Activated CD4-positive, alpha-beta T cell treated with anti-CD3 and anti-CD28 coated beads, Interleukin-2, amount 10 ng/mL, durations not matched to agents 24 days and 14 days (primary cell): Measurements from ENCODE around the gene NUAK2. TPM values are rescaled to one million over a fixed set of nuclear protein-coding genes. Genes with fewer than 3 reads are reported as not detected.
"Not testable (repeated sequence)": the region's sequence is repeated elsewhere in the genome, so short reads cannot be mapped to it uniquely, and the experiment has no call there.

Experiments
- DNase-seq: peaks from one replicate; pipeline ENCODE4 v3.0.0; 2022
- H3K27ac Mint-ChIP-seq: one replicate; pipeline ENCODE4 v1.8.0; 2022; ENCODE audit warnings: mild to moderate bottlenecking, mixed read lengths
- H3K27me3 Mint-ChIP-seq: one replicate; pipeline ENCODE4 v1.8.0; 2022; ENCODE audit warnings: mixed read lengths
- H3K36me3 Mint-ChIP-seq: one replicate; pipeline ENCODE4 v1.8.0; 2022; ENCODE audit warnings: low read depth, mild to moderate bottlenecking, mixed read lengths
- H3K4me1 Mint-ChIP-seq: one replicate; pipeline ENCODE4 v1.8.0; 2021; ENCODE audit warnings: mixed read lengths
- H3K4me3 Mint-ChIP-seq: one replicate; pipeline ENCODE4 v1.8.0; 2022; ENCODE audit warnings: mild to moderate bottlenecking, moderate library complexity, mixed read lengths
- H3K9me3 Mint-ChIP-seq: one replicate; pipeline ENCODE4 v1.8.0; 2021; ENCODE audit warnings: mixed read lengths
- intact Hi-C: fragments of 100-400 bp; cut with micrococcal nuclease; formaldehyde crosslinking; loops from one replicate; pipeline ENCODE4 v1.15.1; 2023
- total RNA-seq: library from RNA; stranded (reverse); gene quantifications from 2 replicates; pipeline ENCODE4 v1.2.3, GENCODE V29; 2022

The NUAK2 gene
- 0.80 and 1.0 TPM in 2 replicates for total RNA-seq

DNA sequence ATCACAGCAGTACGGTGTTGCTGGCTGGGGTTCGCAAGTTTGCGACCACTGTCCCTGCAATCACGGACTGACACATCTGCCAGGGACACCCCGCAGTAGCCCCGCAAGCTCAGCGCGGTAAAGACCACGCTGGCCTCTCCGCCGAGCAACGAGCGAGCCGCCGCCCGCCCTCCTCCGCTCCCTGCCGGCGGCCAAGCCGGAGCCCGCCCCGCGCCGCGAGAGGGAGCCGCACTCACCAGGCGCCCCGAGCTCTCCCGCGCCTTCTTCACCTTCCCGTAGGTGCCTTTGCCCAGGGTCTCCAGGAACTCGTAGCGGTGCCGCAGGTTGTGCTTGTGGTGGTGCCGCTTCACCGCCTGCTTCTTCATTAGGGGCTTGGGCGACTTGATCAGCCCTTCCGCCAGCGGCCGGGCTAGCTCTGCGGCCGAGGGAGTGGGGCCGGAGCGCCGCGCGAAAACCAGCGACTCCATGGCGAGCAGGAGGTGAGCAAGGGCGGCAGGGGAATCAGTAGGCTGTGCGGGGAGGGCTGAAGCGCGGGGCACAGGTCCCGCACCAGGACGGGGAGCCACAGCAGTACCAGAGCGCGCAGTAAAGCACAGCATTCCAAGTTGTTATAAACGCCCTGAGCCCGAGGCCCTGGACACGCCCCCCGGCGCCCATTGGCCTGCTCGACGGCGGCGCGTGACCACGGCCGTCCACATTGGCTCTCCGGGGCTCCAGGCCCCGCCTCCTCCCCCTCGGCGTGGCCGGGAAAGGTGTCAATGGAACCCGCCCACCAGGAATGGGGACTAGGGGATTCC lies at the start of gene NUAK2:
TSS of gene NUAK2 (minus strand) at position 584 of the 797 bp plus-strand sequence. CDS start at position 467, 117 bp downstream.
- Mint-ChIP-seq H3K4me1 (peaks cover 57% of the 10 kb centered on the region), H3K9me3 (no peaks in the 10 kb centered on the region), H3K4me3 (peak within 1 kb of the TSS; percentile 88), H3K27me3 (peaks cover 6% of the 10 kb centered on the region), H3K27ac (peak within 1 kb of the TSS; percentile 86), H3K36me3 (peaks cover 2% of the 10 kb centered on the region)
- intact Hi-C loops = loop anchor here (1.0 kb wide), 3 partner anchors 8 to 37 kb away; no protein-coding TSS in a partner anchor
- peak; percentile 95 for DNase-seq

DNA sequence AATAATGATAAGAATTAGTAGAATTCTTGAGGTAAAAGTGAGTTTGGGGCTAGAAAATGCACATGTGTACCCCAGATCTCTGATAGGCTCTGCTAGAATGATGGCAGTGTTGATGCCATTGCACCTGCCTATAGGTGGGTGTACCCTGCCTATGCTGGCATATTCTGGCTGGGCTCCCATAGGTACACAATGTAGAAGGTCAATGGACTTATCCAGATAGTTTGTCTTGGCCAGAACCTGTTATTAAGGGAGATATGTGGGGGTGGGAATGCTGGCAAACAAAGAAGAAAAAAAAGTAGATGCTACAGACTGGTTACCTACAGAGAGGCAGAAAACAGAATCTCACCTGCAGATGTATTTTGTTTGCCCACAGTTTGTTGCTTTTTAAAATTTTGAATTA lies 49.2 kb upstream of the NUAK2 start:
- DNase-seq = no peak
- intact Hi-C loops = no loop called here
- Mint-ChIP-seq H3K27me3 (peaks cover 31% of the 10 kb centered on the region), H3K27ac (no peak overlapping the region), H3K9me3 (no peaks in the 10 kb centered on the region), H3K4me1 (peaks cover 11% of the 10 kb centered on the region), H3K36me3 (no peaks in the 10 kb centered on the region), H3K4me3 (no peak overlapping the region)

DNA sequence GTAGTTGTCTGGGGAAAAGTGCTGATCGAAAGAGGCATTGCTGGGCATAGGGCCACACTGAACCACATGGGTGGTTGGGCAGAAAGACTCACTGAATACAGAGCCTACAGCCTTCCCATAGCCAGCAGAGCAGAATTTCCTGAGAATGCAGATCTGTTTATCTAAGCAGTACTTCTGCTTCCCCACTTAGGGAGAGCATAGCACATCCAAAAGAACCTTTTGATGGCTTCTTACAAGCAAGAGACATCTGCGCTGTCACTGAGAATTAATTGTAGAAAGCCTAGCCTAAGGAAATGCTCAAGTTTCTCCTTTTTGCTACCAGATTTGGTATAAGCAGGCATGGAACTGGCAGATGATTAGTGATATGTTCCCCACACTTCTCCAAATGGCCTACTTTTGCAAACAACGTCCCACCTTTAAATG lies 48.2 kb upstream of the NUAK2 start:
- Mint-ChIP-seq H3K9me3 (no peaks in the 10 kb centered on the region), H3K27me3 (peaks cover 32% of the 10 kb centered on the region), H3K36me3 (no peaks in the 10 kb centered on the region), H3K27ac (no peak overlapping the region), H3K4me1 (peaks cover 11% of the 10 kb centered on the region), H3K4me3 (no peak overlapping the region)
- no peak for DNase-seq
- intact Hi-C loops = no loop called here

DNA sequence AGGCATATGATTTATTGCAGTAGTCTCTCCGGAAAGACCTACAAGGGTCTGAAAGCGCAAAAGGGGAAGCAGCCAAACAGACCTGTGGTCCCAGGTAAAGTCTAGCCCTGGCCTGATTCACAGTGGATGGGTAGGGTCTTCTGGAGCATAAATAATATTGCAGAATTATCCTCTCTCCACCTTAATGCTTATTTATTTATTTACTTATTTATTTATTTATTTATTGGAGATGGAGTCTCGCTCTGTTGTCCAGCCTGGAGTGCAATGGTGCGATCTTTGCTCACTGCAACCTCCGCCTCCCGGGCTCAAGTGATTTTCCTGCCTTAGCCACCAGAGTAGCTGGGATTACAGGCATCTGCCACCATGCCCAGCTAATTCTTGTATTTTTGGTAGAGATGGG lies 46.9 kb upstream of the NUAK2 start:
- Mint-ChIP-seq H3K4me3 (no peak overlapping the region), H3K36me3 (no peaks in the 10 kb centered on the region), H3K27ac (no peak overlapping the region), H3K27me3 (peaks cover 26% of the 10 kb centered on the region), H3K9me3 (no peaks in the 10 kb centered on the region), H3K4me1 (no peaks in the 10 kb centered on the region)
- intact Hi-C loops = no loop called here
- no peak for DNase-seq

DNA sequence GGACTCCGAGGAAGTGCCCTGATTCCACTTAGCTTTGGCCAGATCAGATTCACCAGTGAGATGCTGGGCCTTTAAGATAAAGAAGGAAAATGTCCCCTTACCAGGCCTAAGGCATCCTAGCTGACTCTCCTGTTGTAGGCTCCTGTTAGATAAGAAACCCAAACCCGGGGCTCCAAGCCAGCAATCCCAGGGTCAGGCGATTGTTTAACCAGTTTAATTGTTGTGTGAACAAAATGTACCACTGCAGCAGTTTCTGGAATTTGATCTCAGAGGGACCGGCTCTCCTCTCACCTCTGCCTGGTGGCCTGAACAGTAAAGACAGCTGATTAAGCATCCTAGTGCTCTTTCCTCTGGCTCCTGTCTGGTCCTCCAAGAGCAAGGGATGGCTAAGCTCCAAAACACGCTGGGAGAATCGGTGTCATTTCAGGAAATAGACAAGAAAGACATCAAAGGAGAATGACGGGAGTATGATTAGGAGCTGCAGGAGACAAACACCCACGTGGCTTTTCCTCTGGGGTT lies 44.5 kb upstream of the NUAK2 start:
- intact Hi-C loops = no loop called here
- Mint-ChIP-seq H3K27me3 (peaks cover 24% of the 10 kb centered on the region), H3K27ac (no peak overlapping the region), H3K36me3 (no peaks in the 10 kb centered on the region), H3K4me1 (no peaks in the 10 kb centered on the region), H3K4me3 (no peak overlapping the region), H3K9me3 (no peaks in the 10 kb centered on the region)
- DNase-seq = no peak

DNA sequence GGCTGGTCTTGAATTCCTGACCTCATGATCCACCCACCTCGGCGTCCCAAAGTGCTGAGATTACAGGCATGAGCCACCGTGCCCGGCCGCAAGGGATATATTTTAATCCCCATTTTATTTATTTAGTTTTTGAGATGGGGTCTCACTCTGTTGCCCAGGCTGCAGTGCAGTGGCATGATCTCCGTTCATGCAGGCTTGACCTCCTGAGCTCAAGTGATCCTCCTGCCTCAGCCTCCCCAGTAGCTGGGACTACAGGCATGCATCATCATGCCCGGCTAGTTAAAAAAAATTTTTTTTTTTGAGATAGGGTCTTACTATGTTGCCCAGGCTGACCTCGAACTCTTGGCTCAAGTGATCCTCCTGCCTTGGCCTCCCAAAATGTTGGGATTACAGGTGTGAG lies 43.5 kb upstream of the NUAK2 start:
- H3K36me3 Mint-ChIP-seq, intact Hi-C loops, DNase-seq, H3K4me3 Mint-ChIP-seq, H3K9me3 Mint-ChIP-seq, H3K4me1 Mint-ChIP-seq, H3K27ac Mint-ChIP-seq: not testable (repeated sequence)
- H3K27me3 Mint-ChIP-seq = peaks cover 23% of the 10 kb centered on the region

DNA sequence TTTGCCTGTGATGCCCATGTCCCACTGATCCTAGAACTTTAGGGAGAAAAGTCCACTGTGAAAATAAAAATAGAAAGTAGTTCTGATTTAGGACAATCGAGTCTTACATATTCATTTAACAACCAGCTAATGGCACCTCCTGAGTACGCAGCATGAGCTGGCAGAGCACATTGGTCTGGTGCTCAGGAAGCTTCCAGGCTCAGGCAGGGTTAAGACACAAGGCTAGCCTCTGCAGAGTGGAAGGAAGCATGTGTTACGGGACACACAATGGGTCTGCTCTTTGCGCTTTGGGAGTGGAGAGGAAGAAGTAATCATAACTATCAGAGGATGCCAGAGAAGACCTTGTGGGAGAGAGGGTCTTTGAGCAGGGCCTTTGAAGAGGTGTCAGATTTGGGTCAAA lies 39.3 kb upstream of the NUAK2 start:
- peaks cover 38% of the 10 kb centered on the region for H3K27me3 Mint-ChIP-seq
- no peaks in the 10 kb centered on the region for H3K9me3 Mint-ChIP-seq
- H3K4me1 Mint-ChIP-seq = no peaks in the 10 kb centered on the region
- H3K27ac Mint-ChIP-seq = no peak overlapping the region
- H3K4me3 Mint-ChIP-seq = no peak overlapping the region
- intact Hi-C loops = no loop called here
- H3K36me3 Mint-ChIP-seq = no peaks in the 10 kb centered on the region
- no peak for DNase-seq

DNA sequence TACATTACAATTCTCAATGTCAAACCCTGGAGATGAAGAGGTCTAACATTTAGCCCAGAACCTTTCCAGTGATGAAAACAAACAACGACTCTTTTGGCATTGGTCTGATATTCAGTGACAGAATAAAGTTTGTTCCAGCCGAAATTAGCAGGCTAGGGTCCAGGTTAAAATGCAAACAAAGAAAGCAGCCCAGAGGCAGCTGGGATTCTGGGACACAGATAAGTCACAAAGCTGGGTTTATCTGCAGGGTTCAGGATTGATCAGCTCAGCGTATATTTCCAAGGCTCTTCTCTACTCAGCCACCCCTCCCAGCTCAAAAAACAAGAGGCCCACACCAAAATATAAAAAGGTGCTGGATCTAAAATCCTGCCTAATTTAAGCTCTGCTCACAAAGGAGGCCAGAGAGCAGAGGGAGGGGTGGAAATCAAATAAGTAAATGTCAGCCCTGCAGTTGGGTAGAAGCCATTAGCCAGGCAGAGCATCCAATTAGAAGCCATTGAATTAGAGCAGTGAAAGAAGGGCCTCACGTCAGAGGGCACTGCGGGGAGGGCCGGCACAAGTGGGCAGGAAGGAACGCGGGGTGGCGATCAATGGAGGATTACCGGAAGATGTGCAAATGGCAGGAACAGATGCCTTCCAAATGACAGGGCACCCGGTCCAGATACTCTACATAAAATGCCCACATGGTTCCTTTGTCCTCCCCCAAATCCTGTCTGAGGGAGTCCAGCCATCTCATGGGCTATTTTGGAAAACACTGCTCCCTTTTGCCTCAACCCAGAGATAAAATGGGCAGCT lies 38.4 kb upstream of the NUAK2 start:
- no peak overlapping the region for H3K4me3 Mint-ChIP-seq
- intact Hi-C loops = no loop called here
- H3K27ac Mint-ChIP-seq = no peak overlapping the region

DNA sequence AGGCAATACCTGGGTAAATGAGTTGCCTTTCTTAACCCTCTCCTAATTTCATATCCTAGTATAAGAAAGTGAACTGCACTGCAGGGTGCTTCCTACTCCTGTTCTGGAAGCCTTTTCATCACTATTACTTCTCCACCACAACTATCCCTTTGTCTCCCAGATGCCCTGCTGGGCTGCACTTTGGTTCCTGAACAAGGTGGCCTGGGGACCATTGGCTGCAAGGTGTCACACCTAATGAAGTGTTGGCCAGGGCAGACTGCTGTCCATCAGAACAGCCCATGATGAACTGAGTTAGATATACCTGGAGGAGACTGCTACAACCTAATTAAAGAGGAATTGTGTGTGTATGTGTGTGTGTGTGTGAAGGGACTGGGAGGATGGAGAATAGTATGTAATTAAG lies 37.0 kb upstream of the NUAK2 start:
- H3K27ac Mint-ChIP-seq = no peak overlapping the region
- H3K36me3 Mint-ChIP-seq = no peaks in the 10 kb centered on the region
- H3K4me1 Mint-ChIP-seq = no peaks in the 10 kb centered on the region
- no peak overlapping the region for H3K4me3 Mint-ChIP-seq
- DNase-seq = no peak
- intact Hi-C loops = no loop called here
- H3K27me3 Mint-ChIP-seq = peaks cover 36% of the 10 kb centered on the region
- no peaks in the 10 kb centered on the region for H3K9me3 Mint-ChIP-seq

More for the DNA sequence above, 38.4 kb upstream of the NUAK2 start:
- Mint-ChIP-seq H3K4me1 (no peaks in the 10 kb centered on the region), H3K27me3 (peaks cover 35% of the 10 kb centered on the region), H3K9me3 (no peaks in the 10 kb centered on the region), H3K36me3 (no peaks in the 10 kb centered on the region)
- no peak for DNase-seq

DNA sequence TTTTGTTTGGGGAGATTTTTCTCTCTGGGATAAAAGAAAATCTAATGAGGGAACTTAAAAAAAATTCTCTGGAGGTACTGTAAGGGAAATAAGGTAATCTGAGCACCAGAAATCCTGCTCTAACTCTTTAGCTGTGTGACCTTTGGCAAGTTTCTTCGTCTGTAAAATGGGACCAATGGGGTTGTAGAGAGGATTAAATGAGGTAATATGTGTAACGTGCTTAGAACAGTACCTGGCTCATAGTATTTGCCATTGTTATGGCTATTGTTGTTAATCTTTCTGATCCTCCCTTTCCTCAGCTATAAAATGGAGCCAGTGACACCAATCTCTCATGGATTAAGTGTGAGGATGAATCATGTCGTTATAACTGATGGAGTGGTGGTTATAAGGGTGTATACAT lies 36.0 kb upstream of the NUAK2 start:
- Mint-ChIP-seq H3K27me3 (peaks cover 34% of the 10 kb centered on the region), H3K27ac (no peak overlapping the region), H3K36me3 (no peaks in the 10 kb centered on the region), H3K4me1 (no peaks in the 10 kb centered on the region), H3K9me3 (no peaks in the 10 kb centered on the region), H3K4me3 (no peak overlapping the region)
- intact Hi-C loops = no loop called here
- no peak for DNase-seq

DNA sequence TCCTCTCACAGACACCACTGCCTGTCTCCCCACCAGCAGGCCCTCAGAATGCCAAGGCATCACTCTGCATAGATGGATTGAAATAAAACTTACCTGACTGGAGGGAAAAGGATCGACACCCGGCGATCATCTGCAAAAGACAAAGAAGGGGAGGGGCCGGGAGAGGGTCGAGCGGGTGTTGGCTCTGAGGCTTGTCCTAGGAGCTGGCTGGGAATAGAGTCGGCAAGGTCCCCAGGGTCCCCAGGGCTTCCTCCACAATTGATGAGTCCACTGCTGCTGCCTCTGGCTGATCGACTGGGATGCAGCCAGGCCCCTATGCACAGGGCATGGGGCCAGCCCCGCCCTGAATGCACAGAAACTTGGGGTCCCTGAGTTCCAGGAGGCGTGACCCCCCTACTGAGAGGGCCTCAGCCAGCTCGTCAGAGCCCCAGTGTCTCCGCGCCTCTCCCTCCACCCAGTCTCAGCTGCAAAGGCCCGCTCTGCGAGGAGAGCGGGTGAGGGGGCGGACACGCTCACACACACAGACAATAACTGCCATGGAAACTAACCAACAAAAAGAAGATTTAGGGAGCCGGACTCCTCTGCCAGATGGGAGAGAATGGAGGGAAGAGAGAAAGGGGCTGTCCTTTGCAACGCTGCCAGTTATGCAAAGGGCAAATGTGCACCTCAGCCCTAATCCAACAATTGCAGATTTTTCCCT lies 35.0 kb upstream of the NUAK2 start, which contains the start of gene KLHDC8A:
TSS of gene KLHDC8A (minus strand) at position 483 of the 700 bp plus-strand sequence. CDS start 13,318 bp downstream, outside the sequence.
- no peaks in the 10 kb centered on the region for H3K36me3 Mint-ChIP-seq
- H3K4me3 Mint-ChIP-seq = no peak within 1 kb of the TSS
- intact Hi-C loops = no loop called here
- no peaks in the 10 kb centered on the region for H3K9me3 Mint-ChIP-seq
- no peak for DNase-seq
- no peaks in the 10 kb centered on the region for H3K4me1 Mint-ChIP-seq
- no peak within 1 kb of the TSS for H3K27ac Mint-ChIP-seq
- peaks cover 27% of the 10 kb centered on the region for H3K27me3 Mint-ChIP-seq

DNA sequence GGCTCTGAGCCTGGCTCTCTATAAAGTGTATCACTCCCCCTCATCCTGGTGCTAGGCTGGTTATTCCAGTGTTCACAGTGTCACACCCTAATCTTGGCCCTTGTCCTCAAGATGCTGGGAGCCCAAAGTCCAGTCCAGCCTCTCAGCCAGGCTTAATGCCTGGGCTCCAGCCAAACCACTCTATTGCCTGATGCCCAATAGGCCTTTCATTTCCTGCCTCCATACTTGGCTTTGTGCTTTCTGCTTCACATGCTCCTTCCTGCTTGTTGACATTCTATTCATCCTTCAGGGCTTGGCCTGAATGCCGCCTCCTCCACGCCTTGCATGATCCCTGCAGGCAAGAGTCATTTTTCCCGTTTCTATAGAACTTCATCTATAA lies 33.5 kb upstream of the NUAK2 start:
- intact Hi-C loops = loop anchor here (2.0 kb wide), 1 partner anchor 170 kb away; no protein-coding TSS in a partner anchor
- DNase-seq = no peak
- Mint-ChIP-seq H3K27ac (no peak overlapping the region), H3K27me3 (peaks cover 25% of the 10 kb centered on the region), H3K4me1 (no peaks in the 10 kb centered on the region), H3K4me3 (no peak overlapping the region), H3K9me3 (no peaks in the 10 kb centered on the region), H3K36me3 (no peaks in the 10 kb centered on the region)

DNA sequence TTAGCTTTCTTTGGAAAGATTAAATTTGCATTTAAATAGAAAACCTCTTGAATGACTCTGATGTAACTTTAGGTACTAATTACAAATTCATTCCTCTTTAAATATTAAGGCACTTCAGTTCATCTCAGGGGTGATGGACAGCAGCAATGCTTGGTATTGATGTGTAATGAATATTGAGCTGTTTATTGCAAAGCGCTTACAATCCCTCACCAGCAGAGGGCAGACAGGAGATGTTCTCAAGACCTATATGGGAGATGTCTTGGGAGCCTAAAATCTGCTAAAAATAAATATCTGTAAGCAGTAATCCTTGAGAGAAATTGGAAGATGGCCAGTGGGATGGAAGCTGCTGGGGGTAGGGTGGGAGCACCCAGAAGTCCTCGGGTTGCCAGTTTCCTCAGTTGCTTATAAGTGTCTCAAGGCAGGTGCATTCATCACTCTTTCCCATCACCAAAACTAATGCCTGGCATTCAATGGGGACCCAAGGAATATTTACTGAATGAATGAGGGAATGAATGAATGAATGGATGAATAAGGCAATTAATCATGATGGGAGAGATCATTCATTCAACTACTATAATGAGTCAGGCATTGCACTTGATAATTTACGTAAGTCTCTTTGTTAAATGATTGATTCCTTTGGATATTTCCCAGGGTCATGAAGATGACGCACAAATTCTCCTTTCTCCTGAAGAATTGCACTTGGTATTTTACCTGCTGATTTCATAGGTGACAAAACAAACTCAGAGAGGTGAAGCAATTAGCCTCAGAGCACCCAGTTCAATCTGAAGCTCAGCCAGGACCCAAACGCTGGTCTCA lies 32.9 kb upstream of the NUAK2 start:
- H3K27me3 Mint-ChIP-seq = peaks cover 26% of the 10 kb centered on the region
- no peak overlapping the region for H3K4me3 Mint-ChIP-seq
- H3K4me1 Mint-ChIP-seq = no peaks in the 10 kb centered on the region
- no peaks in the 10 kb centered on the region for H3K9me3 Mint-ChIP-seq
- intact Hi-C loops = loop anchor here (1.0 to 2.0 kb wide), 2 partner anchors 131 to 170 kb away; no protein-coding TSS in a partner anchor
- peak; percentile 87 for DNase-seq
- no peak overlapping the region for H3K27ac Mint-ChIP-seq
- H3K36me3 Mint-ChIP-seq = no peaks in the 10 kb centered on the region
